ENCODE results near the gene NOL11.

GRCh38 chr17:67770539-67770938 is 52.8 kb downstream of the NOL11 start:
- TF ChIP-seq CTCF (IDR thresholded peaks at IDR 0.05) (no peak), POLR2A (IDR thresholded peaks at IDR 0.05) (no peak)

All from heart left ventricle (tissue), 13 donors.